NB4 (cell line): ENCODE results near the gene FAM83F.
"Not testable (repeated sequence)": the region's sequence is repeated elsewhere in the genome, so short reads cannot be mapped to it uniquely, and the experiment has no call there.

Source experiments
- CTCF ChIP-seq: IDR thresholded peaks from one replicate; pipeline ENCODE4 v1.5.1; 2012; ENCODE audit warnings: low read depth, low read length
- MAX ChIP-seq: IDR thresholded peaks from 2 replicates; pipeline ENCODE4 v1.6.1; 2011; ENCODE audit warnings: low read depth, low read length
- POLR2A ChIP-seq: IDR thresholded peaks from 2 replicates; pipeline ENCODE4 v1.6.1; 2011; ENCODE audit warnings: mild to moderate bottlenecking; ENCODE audit not compliant: insufficient read length; ENCODE audit errors: extremely low read depth

DNA sequence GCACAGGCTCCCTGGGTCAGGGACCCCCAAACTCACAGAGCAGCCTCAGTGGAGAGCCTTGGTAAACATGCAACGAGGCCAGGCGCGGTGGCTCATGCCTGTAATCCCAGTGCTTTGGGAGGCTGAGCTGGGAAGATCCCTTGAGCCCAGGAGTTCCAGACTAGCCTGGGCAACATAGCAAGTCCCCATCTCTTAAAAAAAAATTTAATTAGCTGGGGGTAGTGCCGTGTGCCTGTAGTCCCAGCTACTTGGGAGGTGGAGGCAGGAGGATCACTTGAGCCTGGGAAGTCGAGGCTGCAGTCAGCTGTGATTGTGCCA is 30.3 kb downstream of the FAM83F start:
- not testable (repeated sequence) for TF ChIP-seq CTCF, POLR2A, MAX
